A673 (cell line): ENCODE measurements around the gene PIPOX.

Source experiments
- EZH2 ChIP-seq: fragments of 200-600 bp; sonication (generic); IDR thresholded peaks from 2 replicates; pipeline ENCODE4 v1.6.1; 2017; ENCODE audit warnings: borderline replicate concordance, low read depth, mild to moderate bottlenecking, mixed read lengths, antibody characterized with exemption, low read length; ENCODE audit not compliant: poor library complexity, severe bottlenecking
- TF ChIP-seq, protein P1 (sequence below): fragments of 300-800, 200-600 bp; sonication (generic); conservative IDR thresholded peaks from 2 replicates; pipeline ENCODE4 v1.5.1; 2017; ENCODE audit warnings: low read depth, mild to moderate bottlenecking, antibody characterized with exemption, low read length, moderate library complexity, mixed read lengths

DNA sequence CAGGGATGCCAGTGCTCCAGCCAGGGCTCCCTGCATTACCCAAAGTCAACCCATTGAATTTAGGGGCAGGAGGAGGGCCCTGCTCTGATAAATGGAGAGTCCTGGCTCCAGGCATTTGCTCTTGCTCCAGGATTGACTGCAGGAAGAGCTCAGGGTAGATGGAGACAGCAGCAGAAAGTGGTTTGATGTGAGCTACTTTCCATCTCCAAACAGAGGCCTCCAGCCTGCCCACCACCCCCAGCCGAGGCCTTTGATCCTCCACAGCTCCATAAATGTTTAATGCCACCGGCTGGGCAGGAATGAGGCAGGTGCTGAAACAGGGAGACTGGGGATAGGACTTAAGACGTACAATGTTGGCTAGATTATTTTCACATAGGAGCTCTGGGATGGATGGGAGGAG is 32.8 kb upstream of the PIPOX start:
- TF ChIP-seq, protein P1, sequence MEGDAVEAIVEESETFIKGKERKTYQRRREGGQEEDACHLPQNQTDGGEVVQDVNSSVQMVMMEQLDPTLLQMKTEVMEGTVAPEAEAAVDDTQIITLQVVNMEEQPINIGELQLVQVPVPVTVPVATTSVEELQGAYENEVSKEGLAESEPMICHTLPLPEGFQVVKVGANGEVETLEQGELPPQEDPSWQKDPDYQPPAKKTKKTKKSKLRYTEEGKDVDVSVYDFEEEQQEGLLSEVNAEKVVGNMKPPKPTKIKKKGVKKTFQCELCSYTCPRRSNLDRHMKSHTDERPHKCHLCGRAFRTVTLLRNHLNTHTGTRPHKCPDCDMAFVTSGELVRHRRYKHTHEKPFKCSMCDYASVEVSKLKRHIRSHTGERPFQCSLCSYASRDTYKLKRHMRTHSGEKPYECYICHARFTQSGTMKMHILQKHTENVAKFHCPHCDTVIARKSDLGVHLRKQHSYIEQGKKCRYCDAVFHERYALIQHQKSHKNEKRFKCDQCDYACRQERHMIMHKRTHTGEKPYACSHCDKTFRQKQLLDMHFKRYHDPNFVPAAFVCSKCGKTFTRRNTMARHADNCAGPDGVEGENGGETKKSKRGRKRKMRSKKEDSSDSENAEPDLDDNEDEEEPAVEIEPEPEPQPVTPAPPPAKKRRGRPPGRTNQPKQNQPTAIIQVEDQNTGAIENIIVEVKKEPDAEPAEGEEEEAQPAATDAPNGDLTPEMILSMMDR: no peak
- no peak for TF ChIP-seq EZH2
